Measurements from ENCODE around the gene GH2.
"Not testable (repeated sequence)": the region's sequence is repeated elsewhere in the genome, so short reads cannot be mapped to it uniquely, and the experiment has no call there.

GH2 gene

DNA sequence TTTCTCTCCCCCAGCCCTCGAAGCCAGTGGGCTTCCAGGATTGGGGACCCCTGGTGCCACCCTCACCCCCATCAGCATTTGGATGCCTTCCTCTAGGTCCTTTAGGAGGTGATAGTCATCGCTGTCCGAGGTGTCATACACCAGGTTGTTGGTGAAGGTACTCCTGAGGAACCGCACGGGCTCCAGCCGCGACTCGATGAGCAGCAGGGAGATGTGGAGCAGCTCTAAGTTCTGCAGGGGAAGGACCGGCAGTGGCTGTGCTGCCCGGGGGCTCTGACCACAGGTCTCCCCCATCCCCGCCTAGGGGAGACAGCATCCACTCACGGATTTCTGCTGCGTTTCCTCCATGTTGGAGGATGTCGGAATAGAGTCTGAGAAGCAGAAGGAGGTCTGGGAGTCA is 28.4 kb upstream of the GH2 start:
- DNase-seq: no peak

DNA sequence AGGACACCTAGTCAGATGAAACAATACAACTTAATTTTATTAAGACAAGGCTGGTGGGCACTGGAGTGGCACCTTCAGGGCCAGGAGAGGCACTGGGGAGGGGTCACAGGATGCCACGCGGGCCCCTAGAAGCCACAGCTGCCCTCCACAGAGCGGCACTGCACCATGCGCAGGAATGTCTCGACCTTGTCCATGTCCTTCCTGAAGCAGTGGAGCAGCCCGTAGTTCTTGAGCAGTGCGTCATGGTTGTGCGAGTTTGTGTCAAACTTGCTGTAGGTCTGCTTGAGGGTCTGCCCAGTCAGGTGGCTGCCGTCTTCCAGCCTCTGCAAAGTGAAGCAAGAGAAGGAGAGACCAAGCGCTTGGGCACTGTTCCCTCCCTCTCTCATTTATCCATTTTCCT is 27.8 kb upstream of the GH2 start:
- DNase-seq: not testable (repeated sequence)

DNA sequence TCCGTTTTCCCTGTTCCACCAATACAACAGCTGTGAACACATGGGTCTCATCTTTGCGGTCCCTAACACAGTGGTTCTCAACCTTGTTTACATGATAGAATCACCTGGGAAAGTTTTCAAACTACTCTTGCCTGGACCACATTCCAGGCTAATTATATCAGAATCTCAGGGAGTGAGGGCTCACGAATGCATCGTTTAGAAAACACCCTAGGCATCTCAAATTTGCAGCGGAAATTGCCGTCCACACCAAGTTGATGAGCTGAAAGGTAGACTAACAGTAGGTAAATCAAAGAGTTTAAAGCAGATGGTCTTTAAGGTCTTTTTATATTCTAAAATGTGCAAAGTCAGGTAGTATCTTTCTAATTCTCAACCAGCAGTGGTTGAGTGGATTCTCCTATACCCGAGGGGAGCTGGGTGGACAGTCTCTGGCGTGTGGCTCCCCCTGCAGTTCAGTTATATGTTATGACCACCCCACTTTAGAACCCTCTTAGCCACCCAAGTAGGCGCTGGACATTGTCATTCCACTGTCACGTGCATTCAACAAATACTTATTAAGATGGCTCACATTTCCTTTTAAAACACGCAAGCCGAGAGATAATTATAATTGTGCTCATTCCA is 25.5 kb upstream of the GH2 start:
- not testable (repeated sequence) for DNase-seq

DNA sequence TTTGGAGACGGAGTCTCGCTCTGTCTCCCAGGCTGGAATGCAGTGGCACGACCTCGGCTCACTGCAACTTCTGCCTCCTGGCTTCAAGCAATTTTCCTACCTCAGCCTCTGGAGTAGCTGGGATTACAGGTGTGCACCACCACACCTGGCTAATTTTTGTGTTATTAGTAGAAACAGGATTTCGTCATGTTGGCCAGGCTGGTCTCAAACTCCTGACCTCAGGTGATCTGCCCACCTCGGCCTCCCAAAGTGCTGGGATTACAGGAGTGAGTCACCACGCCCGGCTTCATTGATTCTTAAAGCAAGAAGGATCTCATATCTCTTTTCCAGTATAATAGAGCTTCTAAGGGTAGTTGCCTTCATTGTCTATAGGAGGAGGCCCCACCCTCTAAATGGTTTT is 23.1 kb upstream of the GH2 start:
- not testable (repeated sequence) for DNase-seq

DNA sequence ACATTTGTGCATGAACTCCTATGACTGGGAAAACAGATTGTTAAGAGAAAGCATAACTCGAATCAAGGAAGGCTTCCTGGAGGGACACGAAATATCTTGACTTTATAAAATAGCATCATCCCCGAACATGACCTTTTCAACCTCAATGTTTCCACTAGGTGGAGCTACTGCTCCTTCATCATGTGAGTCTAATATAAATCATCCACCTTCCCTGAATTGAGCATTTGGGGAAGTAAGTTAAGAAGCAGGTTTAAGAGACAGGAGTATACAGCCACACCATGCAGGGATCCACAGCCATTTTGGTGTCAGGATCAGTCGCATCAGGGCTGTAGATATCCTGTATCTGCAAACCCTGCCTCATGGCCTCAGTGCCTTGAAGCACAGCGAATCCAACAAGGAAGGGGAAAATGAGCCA is 22.1 kb upstream of the GH2 start:
- not testable (repeated sequence) for DNase-seq

DNA sequence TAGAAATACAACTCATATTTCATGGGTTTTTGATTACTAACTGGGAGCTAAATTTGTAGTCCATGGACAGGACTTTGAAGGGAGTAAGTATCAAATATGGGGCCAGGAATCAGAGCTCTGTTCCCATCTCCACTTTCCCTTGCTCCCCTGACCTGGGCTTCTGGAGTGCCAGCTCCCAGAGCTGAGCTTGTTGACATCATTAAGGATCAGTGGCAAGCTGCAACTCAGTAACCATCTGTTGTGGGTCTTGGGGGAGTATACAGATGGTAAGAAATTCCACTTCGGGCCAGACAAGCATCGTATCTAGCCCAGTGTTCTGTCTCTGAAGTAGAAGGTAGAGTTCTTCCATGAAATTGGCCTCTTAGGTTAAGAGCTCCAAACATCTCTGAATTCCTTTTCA is 20.2 kb upstream of the GH2 start:
- DNase-seq: not testable (repeated sequence)

DNA sequence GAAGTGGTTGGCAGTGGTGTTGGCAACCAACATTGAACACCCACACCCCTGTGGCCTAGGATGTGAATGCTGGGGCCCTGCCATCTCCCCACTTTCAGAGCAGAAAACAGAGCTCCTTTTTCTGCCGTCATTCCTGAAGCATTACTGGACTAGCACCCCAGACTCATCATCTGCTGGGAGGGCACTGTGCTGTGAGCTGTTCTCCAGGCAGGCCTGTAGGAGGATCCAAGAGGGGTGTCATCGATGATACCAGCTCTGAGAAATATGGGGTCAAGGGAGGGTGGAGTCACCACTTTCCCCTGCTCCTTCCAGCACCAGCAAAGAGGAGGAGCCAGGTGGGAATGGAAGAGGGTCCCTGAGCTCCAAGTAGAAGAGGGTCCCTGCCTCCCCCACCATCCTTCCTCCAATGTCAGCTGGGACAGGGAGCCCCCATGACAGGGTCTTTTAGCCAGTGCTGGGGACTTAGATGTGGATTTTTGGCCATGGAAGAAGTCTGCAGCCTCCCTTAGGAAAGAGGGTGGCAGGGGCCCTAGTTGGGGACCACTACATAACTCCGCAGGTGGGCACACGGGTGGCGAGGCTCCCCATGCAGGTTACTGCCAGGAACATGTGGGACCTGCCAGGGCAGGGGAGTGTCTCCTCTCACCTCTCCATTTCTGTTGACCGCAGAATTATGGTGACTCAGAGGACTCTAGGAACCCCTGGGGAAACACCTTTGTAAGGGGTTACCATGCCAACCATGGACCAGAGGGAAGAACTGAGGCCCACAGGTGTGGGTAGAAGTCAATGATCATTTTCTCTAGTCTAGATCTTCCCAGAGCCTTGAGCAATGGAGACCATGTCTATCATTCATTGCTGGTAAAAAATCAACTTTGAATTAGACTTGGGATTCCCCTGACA is 17.4 kb upstream of the GH2 start:
- not testable (repeated sequence) for DNase-seq

DNA sequence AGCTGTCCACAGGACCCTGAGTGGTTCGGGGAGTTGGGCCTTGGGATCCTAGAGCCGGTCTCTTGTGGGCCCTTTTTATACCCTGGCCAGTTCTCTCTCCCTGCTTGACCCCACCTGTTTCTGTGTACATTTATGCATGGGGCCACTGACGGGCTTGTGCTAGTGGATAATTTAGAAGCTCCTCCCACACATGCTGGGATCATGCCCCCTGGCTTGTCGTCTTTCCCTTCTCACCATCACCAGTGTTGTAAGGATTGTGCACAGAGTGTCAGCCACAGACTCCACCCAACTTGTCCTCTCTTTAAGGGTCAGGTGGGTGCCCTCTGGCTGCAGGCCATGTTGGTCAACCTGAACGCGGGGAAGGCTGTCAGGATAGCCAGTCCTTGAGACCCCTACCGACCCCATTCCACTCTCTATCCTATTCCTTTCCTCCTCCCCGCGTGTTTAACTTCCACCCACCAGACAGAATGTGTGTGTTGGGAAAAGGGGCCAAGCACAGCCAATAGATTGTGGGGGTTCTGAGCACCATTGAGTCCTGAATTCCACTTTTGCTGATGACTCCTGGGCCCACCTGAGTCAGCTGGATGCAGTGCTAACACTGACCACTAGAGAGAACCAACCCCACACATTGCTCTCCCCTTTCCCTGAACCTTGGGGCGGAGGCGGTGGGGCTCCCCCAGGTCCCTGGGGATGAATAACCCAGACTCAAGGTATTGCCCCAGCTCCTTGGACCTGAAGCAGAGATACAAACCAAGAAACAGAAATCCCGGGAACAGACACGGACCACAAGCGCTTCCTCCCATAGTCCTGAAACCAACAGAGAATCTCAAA is 15.0 kb upstream of the GH2 start, which contains the start of gene CSH1:
TSS of gene CSH1 (minus strand) at position 51 of the 831 bp plus-strand sequence. CDS start 63 bp downstream, outside the sequence.
- DNase-seq: not testable (repeated sequence)

DNA sequence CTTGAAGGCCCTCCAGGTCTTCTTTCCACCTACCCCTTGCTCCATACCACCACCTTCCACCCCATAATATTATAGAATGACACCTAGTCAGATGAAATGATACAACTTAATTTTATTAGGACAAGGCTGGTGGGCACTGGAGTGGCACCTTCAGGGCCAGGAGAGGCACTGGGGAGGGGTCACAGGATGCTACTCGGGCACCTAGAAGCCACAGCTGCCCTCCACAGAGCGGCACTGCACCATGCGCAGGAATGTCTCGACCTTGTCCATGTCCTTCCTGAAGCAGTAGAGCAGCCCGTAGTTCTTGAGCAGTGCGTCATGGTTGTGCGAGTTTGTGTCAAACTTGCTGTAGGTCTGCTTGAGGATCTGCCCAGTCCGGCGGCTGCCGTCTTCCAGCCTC is 13.1 kb upstream of the GH2 start:
- DNase-seq: not testable (repeated sequence)

DNA sequence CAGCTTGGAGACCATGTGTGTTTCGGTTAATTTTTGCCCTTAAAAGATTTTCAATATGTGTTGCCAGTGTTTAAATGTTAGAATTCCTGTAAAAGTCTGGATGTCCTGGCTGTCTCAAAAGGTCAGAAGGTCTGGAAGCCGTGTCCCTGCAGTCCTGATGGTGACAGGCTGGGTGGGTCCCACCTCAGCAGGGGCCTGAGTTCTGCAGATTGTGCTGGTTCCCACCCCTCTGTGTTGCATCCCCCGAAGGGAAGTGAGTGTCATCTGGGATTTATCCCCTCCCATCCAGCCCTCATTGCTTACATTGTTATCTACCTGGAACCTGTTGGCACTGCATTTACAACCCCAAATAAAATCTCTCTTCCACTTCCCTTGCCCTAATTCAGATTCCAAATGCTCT is 12.3 kb upstream of the GH2 start:
- not testable (repeated sequence) for DNase-seq

DNA sequence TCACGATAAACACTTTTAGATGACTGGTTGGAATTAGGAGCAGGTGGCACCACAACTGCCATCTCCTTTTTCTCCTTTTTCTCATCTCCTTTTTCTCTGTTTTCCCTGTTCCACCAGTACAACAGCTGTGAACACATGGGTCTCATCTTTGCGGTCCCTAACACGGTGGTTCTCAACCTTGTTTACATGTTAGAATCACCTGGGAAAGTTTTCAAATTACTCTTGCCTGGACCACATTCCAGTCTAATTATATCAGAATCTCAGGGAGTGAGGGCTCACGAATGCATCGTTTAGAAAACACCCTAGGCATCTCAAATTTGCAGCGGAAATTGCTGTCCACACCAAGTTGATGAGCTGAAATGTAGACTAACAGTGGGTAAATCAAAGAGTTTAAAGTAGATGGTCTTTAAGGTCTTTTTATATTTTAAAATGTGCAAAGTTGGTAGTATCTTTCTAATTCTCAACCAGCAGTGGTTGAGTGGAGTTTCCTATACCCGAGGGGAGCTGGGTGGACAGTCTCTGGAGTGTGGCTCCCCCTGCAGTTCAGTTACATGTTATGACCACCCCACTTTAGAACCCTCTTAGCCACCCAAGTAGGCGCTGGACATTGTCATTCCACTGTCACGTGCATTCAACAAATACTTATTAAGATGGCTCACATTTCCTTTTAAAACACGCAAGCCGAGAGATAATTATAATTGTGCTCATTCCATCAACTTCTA is 10.7 kb upstream of the GH2 start:
- DNase-seq: not testable (repeated sequence)

DNA sequence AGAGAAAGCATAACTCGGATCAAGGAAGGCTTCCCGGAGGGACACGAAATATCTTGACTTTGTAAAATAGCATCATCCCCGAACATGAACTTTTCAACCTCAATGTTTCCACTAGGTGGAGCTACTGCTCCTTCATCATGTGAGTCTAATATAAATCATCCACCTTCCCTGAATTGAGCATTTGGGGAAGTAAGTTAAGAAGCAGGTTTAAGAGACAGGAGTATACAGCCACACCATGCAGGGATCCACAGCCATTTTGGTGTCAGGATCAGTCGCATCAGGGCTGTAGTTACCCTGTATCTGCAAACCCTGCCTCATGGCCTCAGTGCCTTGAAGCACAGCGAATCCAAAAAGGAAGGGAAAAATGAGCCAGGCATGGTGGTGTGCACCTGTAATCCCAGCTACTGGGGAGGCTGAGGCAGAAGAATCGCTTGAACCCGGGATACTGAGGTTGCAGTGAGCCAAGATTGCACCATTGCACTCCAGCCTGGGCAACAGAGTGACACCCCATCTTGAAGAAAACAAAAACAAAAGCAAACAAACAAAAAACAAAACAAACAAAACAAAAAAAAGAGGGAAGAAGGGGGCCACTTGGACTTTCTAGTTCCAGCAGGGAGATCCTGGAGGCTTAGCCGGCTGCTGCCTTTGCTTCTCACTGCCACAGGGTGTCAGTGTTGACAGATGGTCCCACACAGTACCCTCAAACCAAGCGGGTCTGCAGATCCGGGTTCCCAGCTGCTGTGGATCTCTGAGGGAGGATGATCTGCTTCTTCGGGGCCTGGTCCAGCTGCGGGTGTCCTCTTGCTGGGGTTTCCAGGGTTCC is 7.5 kb upstream of the GH2 start:
- DNase-seq: not testable (repeated sequence)

DNA sequence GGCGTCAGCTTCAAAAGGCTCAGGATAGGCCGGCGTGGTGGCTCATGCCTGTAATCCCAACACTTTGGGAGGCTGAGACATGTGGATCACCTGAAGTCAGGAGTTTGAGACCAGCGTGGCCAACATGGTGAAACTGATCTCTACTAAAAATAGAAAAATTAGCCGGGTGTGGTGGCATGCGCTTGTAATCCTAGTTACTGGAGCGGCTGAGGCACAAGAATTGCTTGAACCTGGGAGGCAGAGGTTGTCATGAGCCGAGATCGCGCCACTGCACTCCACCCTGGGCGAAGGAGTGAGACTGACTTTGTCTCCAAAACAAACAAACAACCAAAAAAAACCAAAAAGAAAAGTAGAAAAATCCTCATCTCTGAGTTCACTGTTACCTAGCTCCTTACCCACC is 3.4 kb upstream of the GH2 start:
- DNase-seq: not testable (repeated sequence)

DNA sequence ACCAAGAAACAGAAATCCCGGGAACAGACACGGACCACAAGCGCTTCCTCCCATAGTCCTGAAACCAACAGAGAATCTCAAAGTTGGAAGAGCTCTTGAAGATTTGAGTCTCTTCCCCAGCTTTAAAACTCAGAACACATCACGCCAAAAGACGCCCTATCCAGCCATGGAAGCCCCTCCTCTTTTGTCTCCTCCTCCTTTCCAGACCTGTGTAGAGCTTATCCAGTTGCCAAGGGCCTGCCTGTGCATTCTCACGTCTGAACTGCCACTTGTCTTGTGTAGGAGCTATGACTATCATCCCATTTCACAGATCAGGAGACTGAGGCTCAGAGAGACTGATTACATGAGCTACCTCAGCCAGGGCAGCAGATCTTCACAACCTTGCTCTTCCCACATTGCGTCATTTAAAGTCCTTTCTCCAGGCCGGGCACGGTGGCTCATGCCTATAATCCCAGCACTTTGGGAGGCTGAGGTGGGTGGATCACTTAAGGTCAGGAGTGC is 932 bp upstream of the GH2 start:
- DNase-seq: not testable (repeated sequence)

DNA sequence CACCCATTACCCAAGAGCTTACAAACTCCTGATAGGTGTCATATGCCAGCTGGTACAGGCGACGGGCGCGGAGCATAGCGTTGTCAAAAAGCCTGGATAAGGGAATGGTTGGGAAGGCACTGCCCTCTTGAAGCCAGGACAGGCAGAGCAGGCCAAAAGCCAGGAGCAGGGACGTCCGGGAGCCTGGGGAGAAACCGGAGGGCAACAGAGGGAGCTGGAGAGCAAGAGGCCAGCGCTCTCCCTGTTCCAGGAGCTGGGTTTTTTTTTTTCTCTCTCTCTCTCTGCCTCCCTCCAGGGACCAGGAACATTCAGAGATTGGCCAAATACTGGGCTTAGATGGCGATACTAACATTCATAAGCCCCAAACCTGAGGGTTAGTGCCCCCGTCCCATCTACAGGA is 407 bp downstream of the GH2 start:
- not testable (repeated sequence) for DNase-seq

DNA sequence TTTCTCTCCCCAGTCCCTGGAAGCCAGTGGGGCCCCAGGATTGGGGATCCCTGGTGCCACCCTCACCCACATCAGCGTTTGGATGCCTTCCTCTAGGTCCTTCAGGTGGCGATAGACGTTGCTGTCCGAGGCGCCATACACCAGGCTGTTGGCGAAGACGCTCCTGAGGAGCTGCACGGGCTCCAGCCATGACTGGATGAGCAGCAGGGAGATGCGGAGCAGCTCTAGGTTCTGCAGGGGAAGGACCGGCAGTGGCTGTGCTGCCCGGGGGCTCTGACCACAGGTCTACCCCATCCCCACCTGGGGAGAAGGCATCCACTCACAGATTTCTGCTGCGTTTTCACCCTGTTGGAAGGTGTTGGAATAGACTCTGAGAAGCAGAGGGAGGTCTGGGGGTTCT is 1.0 kb downstream of the GH2 start:
- no peak for DNase-seq

DNA sequence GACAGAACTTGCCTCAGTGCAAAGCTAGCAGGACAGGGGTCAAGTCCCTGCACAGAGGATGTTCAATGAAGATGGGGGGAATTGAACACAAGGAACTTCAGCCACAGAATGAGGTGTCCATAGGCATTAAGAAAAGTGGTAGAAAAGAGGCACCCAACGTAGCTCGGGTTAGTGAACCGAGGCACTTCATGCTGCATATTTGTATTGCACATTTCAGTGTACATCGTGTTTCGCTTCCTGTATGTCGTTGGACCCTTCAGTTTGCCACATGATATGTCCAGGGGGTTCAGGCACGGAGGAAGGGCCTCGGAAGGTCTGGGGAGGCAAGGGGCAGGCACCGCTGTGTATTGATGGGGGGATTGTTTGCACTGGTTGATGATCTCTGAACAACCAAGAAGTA is 3.3 kb downstream of the GH2 start:
- DNase-seq: not testable (repeated sequence)

DNA sequence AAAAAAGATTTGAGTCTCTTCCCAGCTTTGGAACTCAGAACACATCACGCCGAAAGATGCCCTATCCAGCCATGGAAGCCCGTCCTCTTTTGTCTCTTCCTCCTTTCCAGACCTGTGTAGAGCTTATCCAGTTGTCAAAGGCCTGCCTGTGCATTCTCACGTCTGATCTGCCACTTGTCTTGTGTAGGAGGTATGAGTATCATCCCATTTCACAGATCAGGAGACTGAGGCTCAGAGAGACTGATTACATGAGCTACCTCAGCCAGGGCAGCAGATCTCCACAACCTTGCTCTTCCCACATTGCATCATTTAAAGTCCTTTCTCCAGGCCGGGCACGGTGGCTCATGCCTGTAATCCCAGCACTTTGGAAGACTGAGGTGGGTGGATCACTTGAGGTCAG is 7.1 kb downstream of the GH2 start:
- not testable (repeated sequence) for DNase-seq

DNA sequence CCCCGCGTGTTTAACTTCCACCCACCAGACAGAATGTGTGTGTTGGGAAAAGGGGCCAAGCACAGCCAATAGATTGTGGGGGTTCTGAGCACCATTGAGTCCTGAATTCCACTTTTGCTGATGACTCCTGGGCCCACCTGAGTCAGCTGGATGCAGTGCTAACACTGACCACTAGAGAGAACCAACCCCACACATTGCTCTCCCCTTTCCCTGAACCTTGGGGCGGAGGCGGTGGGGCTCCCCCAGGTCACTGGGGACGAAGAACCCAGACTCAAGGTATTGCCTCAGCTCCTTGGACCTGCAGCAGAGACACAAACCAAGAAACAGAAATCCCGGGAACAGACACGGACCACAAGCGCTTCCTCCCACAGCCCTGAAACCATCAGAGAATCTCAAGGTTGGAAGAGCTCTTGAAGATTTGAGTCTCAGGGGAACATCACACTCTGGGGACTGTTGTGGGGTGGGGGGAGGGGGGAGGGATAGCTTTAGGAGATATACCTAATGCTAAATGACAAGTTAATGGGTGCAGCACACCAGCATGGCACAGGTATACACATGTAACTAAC is 7.6 kb downstream of the GH2 start:
- DNase-seq: not testable (repeated sequence)

DNA sequence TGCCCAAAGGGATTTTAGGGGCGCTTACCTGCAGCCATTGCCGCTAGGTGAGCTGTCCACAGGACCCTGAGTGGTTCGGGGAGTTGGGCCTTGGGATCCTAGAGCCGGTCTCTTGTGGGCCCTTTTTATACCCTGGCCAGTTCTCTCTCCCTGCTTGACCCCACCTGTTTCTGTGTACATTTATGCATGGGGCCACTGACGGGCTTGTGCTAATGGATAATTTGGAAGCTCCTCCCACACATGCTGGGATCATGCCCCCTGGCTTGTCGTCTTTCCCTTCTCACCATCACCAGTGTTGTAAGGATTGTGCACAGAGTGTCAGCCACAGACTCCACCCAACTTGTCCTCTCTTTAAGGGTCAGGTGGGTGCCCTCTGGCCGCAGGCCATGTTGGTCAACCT is 8.2 kb downstream of the GH2 start, which contains the start of gene CSH2:
TSS of gene CSH2 (minus strand) at position 101 of the 400 bp plus-strand sequence. CDS start at position 38, 63 bp downstream.
- not testable (repeated sequence) for DNase-seq
